HFF-Myc (cell line): ENCODE results near the gene ETS2.

Experiments
- DNase-seq: peaks from one replicate; pipeline ENCODE4 v3.0.0-alpha.2; 2011; ENCODE audit warnings: low read depth; ENCODE audit errors: extremely low read depth
- H3K4me3 ChIP-seq: replicated peaks from 2 replicates; pipeline ENCODE4 v1.5.1; 2011; ENCODE audit warnings: low read depth, mild to moderate bottlenecking, control low read depth, low read length
- TF ChIP-seq, protein P1 (sequence below): IDR thresholded peaks from 2 replicates; pipeline ENCODE4 v1.5.1; 2012; ENCODE audit warnings: mild to moderate bottlenecking, low read depth, low read length, control low read depth; ENCODE audit errors: missing control alignments

ETS2 gene

DNA sequence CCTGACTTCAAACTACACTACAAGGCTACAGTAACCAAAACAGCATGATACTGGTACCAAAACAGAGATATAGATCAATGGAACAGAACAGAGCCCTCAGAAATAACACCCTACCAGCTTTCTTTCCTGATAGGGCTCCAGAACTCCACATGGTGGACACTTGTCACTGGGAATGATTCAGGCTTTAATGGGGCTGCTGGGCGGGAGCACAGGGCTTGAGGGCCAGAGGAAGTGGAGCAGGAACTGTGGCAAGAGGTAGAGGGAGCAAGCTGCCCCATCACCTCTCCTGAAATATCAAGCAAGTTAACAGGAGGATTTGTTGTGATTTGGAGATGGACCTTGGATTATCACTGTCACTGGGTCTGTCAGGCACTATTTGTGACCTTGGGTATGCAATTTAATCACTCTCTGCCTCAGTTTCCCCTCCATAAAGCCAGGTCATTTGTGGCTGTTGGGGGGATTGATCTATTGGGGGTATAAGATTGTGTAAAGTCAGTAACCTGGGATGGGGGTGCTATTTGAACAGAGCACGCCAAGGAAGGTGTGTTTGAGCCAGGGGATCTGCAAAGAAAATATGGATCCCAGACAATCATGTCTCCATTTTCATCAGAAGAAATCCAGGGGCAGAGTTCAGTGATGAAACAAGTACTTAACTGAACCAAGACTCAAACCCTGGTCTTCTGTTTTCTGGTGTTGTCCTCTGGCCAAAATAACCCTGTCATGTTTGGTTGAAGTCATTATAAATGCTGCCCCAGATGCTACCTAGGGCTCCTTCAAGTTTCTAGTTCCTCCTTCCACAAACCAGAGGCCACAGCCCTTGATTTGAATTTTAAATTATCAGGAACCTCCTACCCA lies 25.2 kb downstream of the ETS2 start:
- DNase-seq, result no peak
- TF ChIP-seq, protein P1, sequence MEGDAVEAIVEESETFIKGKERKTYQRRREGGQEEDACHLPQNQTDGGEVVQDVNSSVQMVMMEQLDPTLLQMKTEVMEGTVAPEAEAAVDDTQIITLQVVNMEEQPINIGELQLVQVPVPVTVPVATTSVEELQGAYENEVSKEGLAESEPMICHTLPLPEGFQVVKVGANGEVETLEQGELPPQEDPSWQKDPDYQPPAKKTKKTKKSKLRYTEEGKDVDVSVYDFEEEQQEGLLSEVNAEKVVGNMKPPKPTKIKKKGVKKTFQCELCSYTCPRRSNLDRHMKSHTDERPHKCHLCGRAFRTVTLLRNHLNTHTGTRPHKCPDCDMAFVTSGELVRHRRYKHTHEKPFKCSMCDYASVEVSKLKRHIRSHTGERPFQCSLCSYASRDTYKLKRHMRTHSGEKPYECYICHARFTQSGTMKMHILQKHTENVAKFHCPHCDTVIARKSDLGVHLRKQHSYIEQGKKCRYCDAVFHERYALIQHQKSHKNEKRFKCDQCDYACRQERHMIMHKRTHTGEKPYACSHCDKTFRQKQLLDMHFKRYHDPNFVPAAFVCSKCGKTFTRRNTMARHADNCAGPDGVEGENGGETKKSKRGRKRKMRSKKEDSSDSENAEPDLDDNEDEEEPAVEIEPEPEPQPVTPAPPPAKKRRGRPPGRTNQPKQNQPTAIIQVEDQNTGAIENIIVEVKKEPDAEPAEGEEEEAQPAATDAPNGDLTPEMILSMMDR, result no peak
- H3K4me3 ChIP-seq, result no peak overlapping the region

DNA sequence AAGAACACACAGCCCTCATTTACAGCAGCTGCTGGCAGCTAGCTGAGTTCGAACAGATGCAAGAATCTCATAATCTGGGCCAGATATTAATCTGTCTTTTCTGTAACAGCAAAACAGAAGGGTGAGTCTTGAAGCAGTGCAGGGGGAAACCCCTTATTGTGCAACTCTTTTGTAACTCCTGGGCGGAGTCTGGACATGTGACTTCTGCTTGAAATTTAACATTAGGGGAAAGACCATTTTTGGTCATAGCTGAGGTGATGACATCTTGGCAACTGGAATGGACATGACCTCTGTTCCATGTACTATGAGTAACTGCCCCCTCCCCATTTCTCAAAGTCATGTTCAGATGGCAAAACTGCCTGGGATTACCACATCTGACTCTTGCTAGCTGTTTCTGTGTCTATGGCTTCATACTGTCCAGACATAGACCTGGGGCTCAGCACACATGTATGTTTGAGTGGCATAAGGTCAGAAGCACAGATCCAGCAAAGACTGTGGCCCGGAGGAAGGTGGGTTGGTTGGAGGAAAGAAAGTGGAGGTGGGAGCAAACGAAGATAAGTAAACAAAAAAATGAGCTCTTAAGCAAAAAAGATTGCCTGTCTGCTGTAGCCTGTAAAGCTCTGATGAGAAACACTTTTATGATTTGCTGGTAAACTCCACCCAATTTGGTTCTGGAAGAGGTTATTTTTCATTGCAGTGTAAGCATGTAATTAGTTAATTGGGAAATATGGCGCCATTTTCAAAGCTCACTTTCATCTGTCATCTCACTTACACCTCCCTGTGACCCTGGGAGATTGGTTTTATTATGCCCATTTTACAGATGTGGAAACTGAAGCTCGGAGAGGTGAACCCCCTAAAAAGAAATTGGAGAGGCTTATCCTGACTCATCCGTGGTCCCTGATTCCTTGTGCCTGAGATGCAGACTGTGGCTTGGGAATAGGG lies 26.1 kb downstream of the ETS2 start:
- DNase-seq, result peak; percentile 82
- TF ChIP-seq, protein P1, result no peak
- no peak overlapping the region for H3K4me3 ChIP-seq

DNA sequence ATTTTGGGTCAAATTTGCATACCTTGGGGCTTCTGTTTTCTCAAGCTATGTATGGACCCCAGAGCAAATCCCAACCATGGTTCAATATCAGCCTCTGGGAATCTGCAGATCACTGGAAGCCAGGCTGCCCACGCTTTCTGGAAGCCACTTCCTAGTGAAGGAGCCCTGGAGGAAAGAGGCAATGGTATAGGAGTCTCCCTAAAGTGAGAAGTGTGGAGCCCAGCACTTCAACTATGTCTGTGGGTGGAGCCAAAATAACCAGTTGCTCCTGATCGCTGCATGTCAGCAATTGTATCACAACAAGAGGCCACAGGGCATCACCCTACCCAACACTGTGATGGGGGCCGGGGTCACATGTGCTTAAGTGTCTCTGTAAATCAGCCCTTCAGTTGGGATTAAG lies 26.9 kb downstream of the ETS2 start:
- H3K4me3 ChIP-seq, result no peak overlapping the region
- no peak for DNase-seq
- TF ChIP-seq, protein P1, result no peak

DNA sequence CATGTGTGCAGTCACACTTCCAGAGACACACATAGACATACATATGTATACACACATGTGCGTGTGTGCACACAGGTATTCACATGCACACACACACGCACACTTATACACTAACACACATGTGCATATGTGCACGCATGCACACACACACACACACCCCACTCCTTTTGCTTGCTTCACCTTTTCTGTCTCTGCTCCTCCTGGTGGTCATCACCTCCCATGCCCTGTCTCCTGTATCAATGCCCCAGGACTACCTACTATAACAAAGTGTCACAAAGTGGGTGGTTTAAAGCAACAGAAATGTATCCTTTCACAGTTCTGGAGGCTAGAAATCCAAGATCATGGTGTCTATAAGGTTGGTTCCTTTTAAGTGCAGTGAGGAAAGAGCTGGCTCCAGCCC lies 27.4 kb downstream of the ETS2 start:
- TF ChIP-seq, protein P1, result no peak
- DNase-seq, result no peak
- no peak overlapping the region for H3K4me3 ChIP-seq

DNA sequence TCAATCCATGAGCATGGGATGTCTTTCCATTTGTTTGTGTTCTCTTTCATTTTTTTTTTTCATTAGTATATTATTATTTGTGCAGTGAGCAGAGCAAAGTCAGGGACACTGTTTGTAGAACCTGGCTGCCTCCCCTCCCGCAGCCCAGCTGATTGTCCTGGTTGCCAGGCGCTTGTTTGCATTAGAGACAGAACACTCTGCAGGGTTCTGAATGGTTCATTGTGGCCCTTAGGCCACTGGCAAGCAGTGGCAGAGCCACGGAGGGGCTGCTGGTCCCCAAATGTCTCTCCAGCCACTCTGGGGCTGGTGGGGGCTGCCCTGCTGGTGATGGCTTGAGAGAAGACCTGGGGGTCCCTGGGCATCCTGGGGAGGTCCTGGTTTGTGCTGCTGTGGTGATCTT lies 29.0 kb downstream of the ETS2 start:
- TF ChIP-seq, protein P1, result no peak
- DNase-seq, result no peak
- H3K4me3 ChIP-seq, result no peak overlapping the region

DNA sequence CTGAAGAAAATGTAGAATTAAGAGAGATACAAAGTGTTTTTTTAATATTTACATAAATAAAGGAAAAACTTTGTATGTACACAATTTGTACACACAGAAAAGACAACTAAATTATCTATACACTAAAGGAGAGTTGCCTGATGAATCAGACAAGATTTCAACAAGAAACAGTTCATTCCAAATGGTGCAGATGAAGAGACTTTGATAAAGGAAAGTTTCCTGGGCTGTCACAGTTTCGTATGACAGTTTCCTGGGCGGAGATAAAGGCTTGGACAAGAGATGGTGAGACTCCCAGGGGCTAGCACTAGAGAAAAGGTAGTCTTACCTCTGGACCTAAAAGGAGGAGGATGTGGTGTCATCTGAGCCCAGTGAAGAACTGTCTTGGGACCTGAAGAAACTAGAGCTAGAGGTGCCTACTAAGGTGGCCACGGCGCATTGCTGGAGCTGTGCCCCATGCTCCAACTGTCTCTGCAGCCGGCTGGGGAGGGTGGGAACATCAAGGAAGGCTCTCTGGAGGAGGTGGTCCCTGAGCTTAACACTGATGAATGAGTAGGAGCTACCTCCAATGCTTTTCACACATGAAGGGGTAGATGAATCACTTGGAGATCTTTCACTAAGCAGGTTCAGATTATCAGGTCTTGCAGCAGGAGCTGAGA lies 32.2 kb downstream of the ETS2 start:
- TF ChIP-seq, protein P1, result no peak
- H3K4me3 ChIP-seq, result no peak overlapping the region
- no peak for DNase-seq
